Esophagus muscularis mucosa (tissue), 4 donors: ENCODE data around the gene D2HGDH. TPM values are rescaled to one million over a fixed set of nuclear protein-coding genes. Genes with fewer than 3 reads are reported as not detected.
"Not testable (repeated sequence)": the region's sequence is repeated elsewhere in the genome, so short reads cannot be mapped to it uniquely, and the experiment has no call there.

Source experiments
- DNase-seq: peaks from one replicate; pipeline ENCODE4 v3.0.0-alpha.2; 2017; ENCODE audit errors: extremely low spot score
- H3K27ac ChIP-seq, 4 donors: fragments of 200-600 bp; sonication (generic); replicated peaks in 1 of 4; 1 replicate in 3 of 4; 2 replicates in 1 of 4; pipeline ENCODE4 v1.5.1; 2016 to 2019; ENCODE audit warnings: mild to moderate bottlenecking in 1 of 4
- H3K27me3 ChIP-seq, 4 donors: fragments of 200-600 bp; sonication (generic); one replicate each; pipeline versions ENCODE4 v1.5.1 to v1.6.0; 2016 to 2019
- H3K36me3 ChIP-seq, 4 donors: fragments of 200-600 bp; sonication (generic); one replicate each; pipeline ENCODE4 v1.5.1; 2016 to 2019
- H3K4me1 ChIP-seq, 4 donors: fragments of 200-600 bp; sonication (generic); one replicate each; pipeline ENCODE4 v1.5.1; 2016 to 2019
- H3K4me3 ChIP-seq, 4 donors: fragments of 200-600 bp; sonication (generic); 1 replicate in 2 of 4; 2 replicates in 2 of 4; pipeline ENCODE4 v1.5.1; 2016 to 2019; ENCODE audit warnings: mild to moderate bottlenecking in 4 of 4, moderate library complexity in 1 of 4
- H3K9me3 ChIP-seq, 4 donors: fragments of 200-600 bp; sonication (generic); 1 replicate in 3 of 4; 2 replicates in 1 of 4; pipeline ENCODE4 v1.5.1; 2016 to 2019
- EP300 ChIP-seq: sonication (generic); formaldehyde crosslinking; IDR thresholded peaks from one replicate; pipeline ENCODE4 v1.6.1; 2017; ENCODE audit warnings: antibody characterized with exemption
- POLR2A ChIP-seq: fragments of 450-650 bp; IDR thresholded peaks from one replicate; pipeline ENCODE4 v1.6.1; 2017; ENCODE audit warnings: antibody characterized with exemption, moderate library complexity, mild to moderate bottlenecking, low read depth
- POLR2AphosphoS5 ChIP-seq, 2 donors: sonication (generic); formaldehyde crosslinking; IDR thresholded peaks; one replicate each; pipeline ENCODE4 v1.6.1; 2017; ENCODE audit warnings: antibody characterized with exemption in 2 of 2
- WGBS: methylation state at CpG from one replicate; pipeline ENCODE4 v1.1.5; 2018; 5-methylcytosine and 5-hydroxymethylcytosine counted together
- intact Hi-C: fragments of 100-400 bp; cut with DNase I; formaldehyde crosslinking; loops from one replicate; pipeline ENCODE4 v1.15.1; 2023
- total RNA-seq, 4 donors: library from RNA; depleted of rRNA; stranded (reverse); fragments of >200 nt; gene quantifications; one replicate each; pipeline versions ENCODE4 v1.1.0 to v1.2.1, GENCODE V29; 2016
- TF ChIP-seq, protein P1 (sequence below), 3 experiments: fragments of 200-600 bp in 2 of 3; fragments of 450-650 bp in 1 of 3; sonication (generic) in 2 of 3; IDR thresholded peaks; one replicate each; pipeline ENCODE4 v1.5.1; 2017 to 2019; ENCODE audit warnings: antibody characterized with exemption in 3 of 3, mild to moderate bottlenecking in 2 of 3, moderate library complexity in 1 of 3

The D2HGDH gene
- total RNA-seq, 4 donors from 2014 or later = 10.9 to 16.3 (median 11.9) TPM

DNA sequence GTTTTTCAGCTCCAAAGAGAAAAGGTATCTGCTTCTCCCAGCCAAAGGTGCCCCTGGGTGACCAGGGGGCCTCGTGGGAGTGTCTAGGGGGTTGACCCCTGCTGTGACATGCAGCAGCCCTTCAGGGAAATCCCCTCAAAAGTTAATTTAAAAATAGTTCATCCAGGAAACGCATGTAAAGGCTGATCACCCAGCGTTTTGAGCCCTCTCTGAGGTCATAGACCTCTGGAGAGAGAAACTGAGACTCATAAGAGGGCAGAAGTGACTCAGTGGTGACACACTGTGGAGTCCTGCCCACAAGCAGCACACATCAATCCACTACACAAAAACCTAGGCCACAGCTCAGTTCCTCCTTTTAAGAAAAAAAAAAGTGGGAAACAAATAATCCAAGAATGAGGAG lies 54.1 kb downstream of the D2HGDH start:
- Histone ChIP-seq H3K36me3 (no peaks in the 10 kb centered on the region), H3K4me1 (no peaks in the 10 kb centered on the region), H3K27me3 (no peaks in the 10 kb centered on the region), H3K4me3 (no peak overlapping the region), H3K9me3 (no peaks in the 10 kb centered on the region), H3K27ac (no peak overlapping the region)
- intact Hi-C loops = no loop called here
- TF ChIP-seq POLR2A = no peak
- no peak for TF ChIP-seq EP300
- WGBS = 40% methylated on average over 3 of the region's 3 CpGs
- no peak for DNase-seq

GRCh38 chr2:241791385-241791784 lies 57.0 kb downstream of the D2HGDH start:
- H3K36me3 ChIP-seq, H3K4me1 ChIP-seq, H3K27me3 ChIP-seq, H3K4me3 ChIP-seq, H3K27ac ChIP-seq, DNase-seq, H3K9me3 ChIP-seq, intact Hi-C loops: not testable (repeated sequence)
- WGBS = 73% methylated on average over 3 of the region's 3 CpGs

DNA sequence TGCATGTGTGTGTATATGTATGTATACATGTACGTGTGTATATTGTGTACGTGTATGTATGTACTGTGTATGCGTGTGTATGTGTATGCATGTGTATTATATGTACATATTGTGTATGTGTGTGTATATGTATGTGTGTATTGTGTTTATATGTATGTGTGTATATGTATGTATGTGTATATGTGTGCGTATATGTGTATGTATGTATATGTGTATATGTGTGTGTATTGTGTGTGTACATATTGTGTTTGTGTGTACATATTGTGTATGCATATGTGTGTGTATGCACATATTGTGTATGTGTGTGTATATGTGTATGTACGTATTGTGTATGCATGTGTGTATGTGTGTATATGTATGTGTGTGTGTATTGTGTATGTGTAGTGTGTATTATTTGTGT lies 59.0 kb downstream of the D2HGDH start:
- no peak for DNase-seq
- no peaks in the 10 kb centered on the region for H3K9me3 ChIP-seq
- intact Hi-C loops = no loop called here
- no peak overlapping the region for H3K27ac ChIP-seq
- peaks cover 0 to 12% (median 0%) of the 10 kb centered on the region in 4 donors for H3K27me3 ChIP-seq
- TF ChIP-seq EP300 = no peak
- TF ChIP-seq, protein P1, sequence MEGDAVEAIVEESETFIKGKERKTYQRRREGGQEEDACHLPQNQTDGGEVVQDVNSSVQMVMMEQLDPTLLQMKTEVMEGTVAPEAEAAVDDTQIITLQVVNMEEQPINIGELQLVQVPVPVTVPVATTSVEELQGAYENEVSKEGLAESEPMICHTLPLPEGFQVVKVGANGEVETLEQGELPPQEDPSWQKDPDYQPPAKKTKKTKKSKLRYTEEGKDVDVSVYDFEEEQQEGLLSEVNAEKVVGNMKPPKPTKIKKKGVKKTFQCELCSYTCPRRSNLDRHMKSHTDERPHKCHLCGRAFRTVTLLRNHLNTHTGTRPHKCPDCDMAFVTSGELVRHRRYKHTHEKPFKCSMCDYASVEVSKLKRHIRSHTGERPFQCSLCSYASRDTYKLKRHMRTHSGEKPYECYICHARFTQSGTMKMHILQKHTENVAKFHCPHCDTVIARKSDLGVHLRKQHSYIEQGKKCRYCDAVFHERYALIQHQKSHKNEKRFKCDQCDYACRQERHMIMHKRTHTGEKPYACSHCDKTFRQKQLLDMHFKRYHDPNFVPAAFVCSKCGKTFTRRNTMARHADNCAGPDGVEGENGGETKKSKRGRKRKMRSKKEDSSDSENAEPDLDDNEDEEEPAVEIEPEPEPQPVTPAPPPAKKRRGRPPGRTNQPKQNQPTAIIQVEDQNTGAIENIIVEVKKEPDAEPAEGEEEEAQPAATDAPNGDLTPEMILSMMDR (IDR thresholded peaks at IDR 0.05) = no peak
- no peak for TF ChIP-seq POLR2A
- TF ChIP-seq POLR2AphosphoS5 (IDR thresholded peaks at IDR 0.05) = no peak
- WGBS = 98% methylated on average over 5 of the region's 5 CpGs
- H3K4me3 ChIP-seq = no peak overlapping the region
- no peaks in the 10 kb centered on the region for H3K36me3 ChIP-seq
- no peaks in the 10 kb centered on the region for H3K4me1 ChIP-seq

- H3K27me3 ChIP-seq = peaks cover 0 to 12% (median 0%) of the 10 kb centered on the region in 4 donors
- no peak overlapping the region for H3K4me3 ChIP-seq
- H3K9me3 ChIP-seq = no peaks in the 10 kb centered on the region
- H3K36me3 ChIP-seq = no peaks in the 10 kb centered on the region
- WGBS = 62% methylated on average over 5 of the region's 10 CpGs
- no peak for DNase-seq
- intact Hi-C loops = no loop called here
- TF ChIP-seq, protein P1 (IDR thresholded peaks at IDR 0.05) = no peak
- no peaks in the 10 kb centered on the region for H3K4me1 ChIP-seq
- no peak overlapping the region for H3K27ac ChIP-seq
Measured at GRCh38 chr2:241794250-241794823, 59.9 kb downstream of the D2HGDH start.

GRCh38 chr2:241795021-241795999 lies 60.9 kb downstream of the D2HGDH start:
- 87% methylated on average over 30 of the region's 31 CpGs for WGBS
- H3K27ac ChIP-seq = no peak overlapping the region
- intact Hi-C loops = no loop called here
- DNase-seq = no peak
- H3K4me1 ChIP-seq = no peaks in the 10 kb centered on the region
- peaks cover 0 to 12% (median 0%) of the 10 kb centered on the region in 4 donors for H3K27me3 ChIP-seq
- H3K36me3 ChIP-seq = no peaks in the 10 kb centered on the region
- TF ChIP-seq POLR2AphosphoS5 (IDR thresholded peaks at IDR 0.05) (no peak), EP300 (no peak), POLR2A (no peak)
- TF ChIP-seq, protein P1 (IDR thresholded peaks at IDR 0.05) = no peak
- no peaks in the 10 kb centered on the region for H3K9me3 ChIP-seq
- no peak overlapping the region for H3K4me3 ChIP-seq
